Tibial nerve (tissue), 4 donors: Measurements from ENCODE around the gene CHIC2. TPM values are rescaled to one million over a fixed set of nuclear protein-coding genes. Genes with fewer than 3 reads are reported as not detected.
"Not testable (repeated sequence)": the region's sequence is repeated elsewhere in the genome, so short reads cannot be mapped to it uniquely, and the experiment has no call there.

Experiments used
- DNase-seq, 2 donors: peaks; one replicate each; pipeline ENCODE4 v3.0.0-alpha.2; 2019; ENCODE audit warnings: low spot score in 2 of 2
- H3K27ac ChIP-seq, 4 donors: fragments of 200-600 bp; sonication (generic) in 3 of 4; one replicate each; pipeline ENCODE4 v1.5.1; 2017 to 2019; ENCODE audit warnings: mild to moderate bottlenecking in 1 of 4
- H3K27me3 ChIP-seq, 2 donors: fragments of 200-600 bp; sonication (generic) in 1 of 2; one replicate each; pipeline versions ENCODE4 v1.5.1 to v1.6.0; 2017 to 2019
- H3K36me3 ChIP-seq, 3 donors: fragments of 200-600 bp; sonication (generic); one replicate each; pipeline ENCODE4 v1.5.1; 2018 to 2019
- H3K4me1 ChIP-seq, 4 donors: fragments of 200-600 bp; sonication (generic) in 3 of 4; one replicate each; pipeline ENCODE4 v1.5.1; 2017 to 2019
- H3K4me3 ChIP-seq, 4 donors: fragments of 200-600 bp; sonication (generic) in 3 of 4; one replicate each; pipeline ENCODE4 v1.5.1; 2017 to 2019; ENCODE audit warnings: mild to moderate bottlenecking in 1 of 4, moderate library complexity in 1 of 4
- H3K9me3 ChIP-seq, 4 donors: fragments of 200-600 bp; sonication (generic) in 3 of 4; one replicate each; pipeline ENCODE4 v1.5.1; 2017 to 2019
- CTCF ChIP-seq, 5 experiments: fragments of 200-600 bp in 3 of 5; fragments of 450-650 bp in 2 of 5; sonication (generic) in 3 of 5; IDR thresholded peaks; one replicate each; pipeline ENCODE4 v1.5.1; 2016 to 2019; ENCODE audit warnings: antibody characterized with exemption in 5 of 5, mild to moderate bottlenecking in 3 of 5, moderate library complexity in 2 of 5
- EP300 ChIP-seq, 2 donors: sonication (generic); formaldehyde crosslinking; IDR thresholded peaks; one replicate each; pipeline ENCODE4 v1.6.1; 2017; ENCODE audit warnings: antibody characterized with exemption in 2 of 2, mild to moderate bottlenecking in 1 of 2
- POLR2A ChIP-seq, 2 donors: fragments of 450-650 bp; IDR thresholded peaks; one replicate each; pipeline ENCODE4 v1.6.1; 2017; ENCODE audit warnings: antibody characterized with exemption in 2 of 2, mild to moderate bottlenecking in 2 of 2, moderate library complexity in 2 of 2
- WGBS, 2 donors: methylation state at CpG; one replicate each; pipeline ENCODE4 v1.1.5; 2018; 5-methylcytosine and 5-hydroxymethylcytosine counted together
- total RNA-seq, 4 donors: library from RNA; depleted of rRNA; stranded (reverse); fragments of >200 nt; gene quantifications; one replicate each; pipeline ENCODE4 v1.1.0, GENCODE V29; 2016

CHIC2 gene
- total RNA-seq, 4 donors from 2014 or later: 51.1 to 84.6 (median 60.6) TPM

GRCh38 chr4:54055494-54055893 is 8.9 kb downstream of the CHIC2 start:
- DNase-seq: no peak
- H3K36me3 ChIP-seq: no peaks in the 10 kb centered on the region
- no peak for TF ChIP-seq POLR2A (IDR thresholded peaks at IDR 0.05)
- TF ChIP-seq EP300 (IDR thresholded peaks at IDR 0.05): no peak
- no peak for TF ChIP-seq CTCF (IDR thresholded peaks at IDR 0.05)
- H3K27ac ChIP-seq: no peak overlapping the region
- 94 to 100% methylated on average over 1 of the region's 1 CpG for whole genome bisulfite sequencing, 2 donors
- H3K27me3 ChIP-seq: no peaks in the 10 kb centered on the region
- H3K4me3 ChIP-seq: no peak overlapping the region
- peaks cover 0 to 69% (median 32%) of the 10 kb centered on the region in 4 donors for H3K4me1 ChIP-seq
- no peaks in the 10 kb centered on the region for H3K9me3 ChIP-seq

- DNase-seq: no peak
- Histone ChIP-seq H3K4me3 (no peak overlapping the region), H3K9me3 (no peaks in the 10 kb centered on the region), H3K27me3 (no peaks in the 10 kb centered on the region), H3K4me1 (peaks cover 0 to 68% (median 33%) of the 10 kb centered on the region in 4 donors), H3K27ac (no peak overlapping the region), H3K36me3 (no peaks in the 10 kb centered on the region)
- 100% methylated on average over 2 of the region's 2 CpGs for WGBS, 2 donors
- TF ChIP-seq POLR2A (IDR thresholded peaks at IDR 0.05): no peak
- TF ChIP-seq EP300 (IDR thresholded peaks at IDR 0.05): no peak
- TF ChIP-seq CTCF (IDR thresholded peaks at IDR 0.05): no peak
Observed at GRCh38 chr4:54054501-54054900, 9.9 kb downstream of the CHIC2 start.

GRCh38 chr4:54053322-54053721 is 11.1 kb downstream of the CHIC2 start:
- 56 to 59% methylated on average over 5 of the region's 5 CpGs for WGBS, 2 donors
- not testable (repeated sequence) for H3K4me3 ChIP-seq, H3K9me3 ChIP-seq, DNase-seq, H3K36me3 ChIP-seq, H3K27ac ChIP-seq, H3K27me3 ChIP-seq
- peaks cover 0 to 69% (median 25%) of the 10 kb centered on the region in 4 donors for H3K4me1 ChIP-seq

GRCh38 chr4:54050214-54050904 is 14.0 kb downstream of the CHIC2 start:
- Histone ChIP-seq H3K4me3 (no peak overlapping the region), H3K9me3 (no peaks in the 10 kb centered on the region), H3K27ac (no peak overlapping the region), H3K36me3 (peaks cover 0 to 19% (median 0%) of the 10 kb centered on the region in 3 donors), H3K4me1 (peaks cover 0 to 43% (median 15%) of the 10 kb centered on the region in 4 donors), H3K27me3 (no peaks in the 10 kb centered on the region)
- 41 to 59% methylated on average over 1 of the region's 1 CpG for WGBS, 2 donors
- no peak for DNase-seq
- no peak for TF ChIP-seq EP300 (IDR thresholded peaks at IDR 0.05)
- no peak for TF ChIP-seq CTCF (IDR thresholded peaks at IDR 0.05)
- no peak for TF ChIP-seq POLR2A (IDR thresholded peaks at IDR 0.05)

GRCh38 chr4:54043630-54044029 is 20.8 kb downstream of the CHIC2 start:
- H3K4me3 ChIP-seq, H3K27ac ChIP-seq, DNase-seq, H3K27me3 ChIP-seq, H3K4me1 ChIP-seq, H3K9me3 ChIP-seq: not testable (repeated sequence)
- peaks cover 0 to 55% (median 9%) of the 10 kb centered on the region in 3 donors for H3K36me3 ChIP-seq
- 96 to 97% methylated on average over 4 of the region's 4 CpGs for WGBS, 2 donors

- 80 to 85% methylated on average over 2 of the region's 2 CpGs for WGBS, 2 donors
- H3K27me3 ChIP-seq: no peaks in the 10 kb centered on the region
- peaks cover 0 to 42% (median 9%) of the 10 kb centered on the region in 3 donors for H3K36me3 ChIP-seq
- DNase-seq: no peak
- H3K4me1 ChIP-seq: peaks cover 0 to 9% (median 4%) of the 10 kb centered on the region in 4 donors
- no peak overlapping the region for H3K27ac ChIP-seq
- no peak overlapping the region for H3K4me3 ChIP-seq
- peaks cover 0 to 9% (median 0%) of the 10 kb centered on the region in 4 donors for H3K9me3 ChIP-seq
- TF ChIP-seq POLR2A (IDR thresholded peaks at IDR 0.05) (no peak), EP300 (IDR thresholded peaks at IDR 0.05) (no peak), CTCF (IDR thresholded peaks at IDR 0.05) (no peak)
Observed at GRCh38 chr4:54041933-54042332, 22.5 kb downstream of the CHIC2 start.
